Activated T-cell treated with anti-CD3 and anti-CD28 coated beads, Interleukin-2, amount 50 U/mL, for 1 hour (primary cell): ENCODE results near the gene PIK3CD.
A peak's percentile ranks its signal among the peaks of the same experiment; 100 is the strongest.
"Not testable (repeated sequence)": the region's sequence is repeated elsewhere in the genome, so short reads cannot be mapped to it uniquely, and the experiment has no call there.

Source experiments
- DNase-seq: peaks from one replicate; pipeline ENCODE4 v3.0.0-alpha.2; 2020

The PIK3CD gene

DNA sequence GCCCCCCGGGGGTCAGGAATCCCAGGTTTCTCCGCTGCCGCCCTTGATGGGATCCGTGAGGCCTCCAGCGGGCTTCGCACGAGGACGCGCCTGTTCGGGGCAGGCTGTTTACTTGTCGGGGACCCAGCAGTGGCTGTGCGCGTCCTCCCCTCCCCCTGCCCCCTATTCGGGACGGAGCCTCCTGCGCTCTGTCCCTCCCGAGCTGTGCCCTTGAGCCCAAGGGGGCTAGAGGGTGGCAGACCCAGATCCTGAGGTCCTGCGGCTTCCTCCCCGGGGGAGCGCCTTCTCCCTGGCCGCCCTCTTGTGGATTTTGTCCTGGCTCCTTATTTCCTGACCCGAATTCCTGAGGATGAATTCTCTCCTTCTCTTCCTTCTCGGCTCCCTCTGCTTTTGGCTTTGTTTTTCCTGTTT, 38.4 kb downstream of the PIK3CD start:
- peak; percentile 40 for DNase-seq

DNA sequence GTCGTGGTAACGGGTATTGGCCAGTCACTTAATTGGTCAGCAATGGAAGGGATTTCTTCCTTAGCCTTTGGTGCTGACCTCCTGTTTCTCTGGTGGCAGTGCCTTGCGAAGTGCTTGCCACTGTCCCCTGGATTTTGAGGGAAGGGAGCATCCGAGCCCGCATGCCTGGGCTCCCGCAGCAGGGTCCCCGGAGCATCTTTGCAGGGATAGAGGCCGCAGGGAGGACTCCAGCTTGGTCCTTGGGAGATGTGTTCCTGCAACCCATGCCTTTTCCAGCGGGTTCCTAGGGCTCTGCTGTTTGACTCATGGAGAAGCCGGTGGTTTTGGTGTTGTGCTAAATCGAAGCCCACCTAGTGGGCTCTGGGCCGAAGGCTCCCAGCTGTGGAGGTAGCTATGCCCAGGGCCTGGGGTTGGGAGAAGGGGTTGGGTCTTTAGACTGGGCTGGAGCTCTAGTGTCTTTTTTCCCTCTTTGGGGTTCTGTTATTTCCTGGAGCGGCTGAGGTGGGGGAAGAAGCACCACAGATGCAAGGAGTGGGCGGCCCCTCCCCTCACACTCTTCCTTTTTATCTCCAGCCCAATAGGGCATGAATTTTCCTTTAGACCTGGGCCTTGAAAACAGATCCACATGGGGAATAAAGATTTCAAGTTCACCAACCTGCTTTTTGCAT, 39.0 kb downstream of the PIK3CD start:
- DNase-seq: no peak

DNA sequence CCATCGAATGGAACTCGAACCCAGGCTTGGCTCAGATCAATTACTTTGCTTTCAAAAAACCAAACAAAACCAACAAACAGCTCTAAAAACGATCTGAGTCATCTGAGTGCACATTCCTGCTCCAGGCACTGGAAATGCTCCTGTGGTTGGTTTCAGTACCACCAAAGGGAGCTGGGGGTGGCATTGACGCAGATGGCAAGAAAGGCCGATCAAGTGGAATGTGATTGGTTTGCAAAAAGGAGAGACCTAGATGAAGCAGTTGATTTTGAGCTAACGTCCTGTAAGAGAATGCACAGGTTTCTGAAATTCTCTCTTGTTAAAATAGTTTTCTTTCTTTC, 39.5 kb downstream of the PIK3CD start:
- DNase-seq: no peak

DNA sequence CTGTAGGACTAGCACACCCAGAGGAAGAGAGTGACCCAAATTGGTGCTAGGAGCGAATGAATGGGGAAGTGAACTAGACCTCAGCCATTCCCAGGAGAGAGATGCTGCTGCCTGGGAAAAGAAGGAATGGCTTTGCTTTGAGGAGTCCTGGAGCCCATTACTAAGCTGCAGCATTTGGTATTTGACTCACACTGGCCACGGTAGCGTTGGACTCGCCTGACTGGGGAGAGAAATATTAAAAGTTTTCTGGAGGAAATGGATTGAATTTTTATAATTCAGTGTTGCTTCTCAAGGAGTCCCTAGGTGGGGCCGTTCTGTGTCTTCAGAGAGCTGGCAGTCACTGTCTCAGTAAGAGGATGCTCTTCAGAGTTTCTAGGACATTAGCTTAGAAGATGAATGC, 40.2 kb downstream of the PIK3CD start:
- no peak for DNase-seq

DNA sequence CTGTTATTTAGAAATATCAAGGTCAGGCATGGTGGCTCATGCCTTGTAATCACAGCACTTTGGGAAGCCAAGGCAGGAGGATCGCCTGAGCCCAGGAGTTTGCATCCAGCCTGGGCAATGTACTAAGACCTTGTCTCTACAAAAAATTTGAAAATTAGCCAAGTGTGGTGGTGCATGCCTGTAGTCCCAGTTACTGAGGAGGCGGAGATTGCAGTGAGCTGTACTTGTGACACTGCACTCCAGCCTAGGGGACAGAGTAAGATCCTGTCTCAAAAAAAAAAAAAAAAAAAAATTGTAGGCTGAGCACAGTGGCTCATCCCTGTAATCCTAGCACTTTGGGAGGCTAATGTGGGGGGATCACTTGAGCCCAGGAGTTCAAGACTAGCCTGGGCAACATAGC, 45.3 kb downstream of the PIK3CD start:
- DNase-seq: no peak

DNA sequence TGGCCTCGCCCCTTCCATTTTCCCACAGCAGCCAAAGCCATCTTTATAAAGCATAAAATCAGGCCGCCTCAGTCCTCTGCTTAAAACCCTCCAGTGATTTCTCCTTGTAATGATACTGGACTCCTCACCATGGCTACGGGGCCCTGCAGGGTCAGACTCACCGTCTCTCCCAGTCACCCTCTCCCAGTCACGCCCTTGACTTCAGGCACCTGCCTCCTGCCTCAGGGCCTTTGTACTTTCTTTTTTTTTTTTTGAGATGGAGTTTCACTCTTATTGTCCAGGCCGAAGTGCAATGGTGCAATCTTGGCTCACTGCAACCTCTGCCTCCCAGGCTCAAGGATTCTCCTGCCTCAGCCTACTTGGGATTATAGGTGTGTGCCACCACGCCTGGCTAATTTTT, 47.8 kb downstream of the PIK3CD start:
- DNase-seq: no peak

DNA sequence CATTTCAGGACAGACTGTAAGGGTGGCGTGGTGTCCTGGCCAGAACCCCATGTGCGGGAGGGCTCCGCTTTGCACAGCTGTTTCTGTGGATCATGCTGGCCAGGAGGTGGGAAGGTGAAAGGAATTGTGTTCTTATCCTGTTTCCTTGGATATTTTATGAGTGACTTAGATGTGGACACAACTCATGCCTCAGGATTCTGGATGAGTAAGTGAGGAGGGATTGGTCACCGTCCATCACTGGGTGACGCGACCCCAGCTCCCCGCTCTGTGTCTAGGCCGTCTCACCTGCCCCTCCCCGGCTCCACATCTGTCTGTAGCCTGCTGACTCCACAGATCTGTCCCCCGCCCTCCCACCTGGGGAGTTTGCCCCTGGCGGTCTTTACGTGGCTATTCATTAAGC, 48.8 kb downstream of the PIK3CD start:
- no peak for DNase-seq

DNA sequence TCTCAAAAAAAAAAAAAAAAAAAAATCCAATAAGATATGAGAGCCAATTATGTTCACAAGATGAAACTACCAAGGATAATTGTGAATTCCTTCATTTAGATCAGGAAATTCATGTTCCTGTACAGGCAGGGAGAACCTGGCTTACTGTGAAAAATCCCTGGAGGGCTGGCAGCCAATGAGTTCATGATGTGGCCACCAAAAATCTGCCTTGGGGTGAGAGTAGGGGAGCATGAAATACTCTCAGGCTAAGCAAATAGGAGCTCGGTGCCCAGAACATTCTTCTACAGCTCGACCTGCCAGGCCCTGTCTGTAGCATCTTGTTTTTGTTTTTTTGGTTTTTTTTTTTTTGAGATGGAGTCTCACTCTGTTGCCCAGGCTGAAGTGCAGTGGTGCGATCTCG, 50.1 kb downstream of the PIK3CD start:
- DNase-seq: no peak

DNA sequence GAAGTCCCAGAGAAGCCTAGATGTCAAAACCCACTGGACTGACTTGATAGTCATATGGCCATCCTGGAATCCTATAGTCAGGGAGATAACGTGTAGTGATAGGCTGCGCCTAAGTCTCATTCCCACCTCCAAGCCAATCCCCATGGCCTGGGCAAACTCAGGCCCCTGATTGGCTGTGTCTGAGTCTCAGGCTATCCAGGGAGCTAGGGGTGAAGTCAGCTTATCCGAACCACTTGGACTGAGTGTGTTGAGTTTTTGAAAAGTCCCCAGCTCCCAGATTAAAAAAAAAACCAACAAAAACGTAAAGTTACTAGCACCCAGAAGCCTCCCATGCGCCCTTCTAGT, 51.6 kb downstream of the PIK3CD start:
- DNase-seq: no peak

DNA sequence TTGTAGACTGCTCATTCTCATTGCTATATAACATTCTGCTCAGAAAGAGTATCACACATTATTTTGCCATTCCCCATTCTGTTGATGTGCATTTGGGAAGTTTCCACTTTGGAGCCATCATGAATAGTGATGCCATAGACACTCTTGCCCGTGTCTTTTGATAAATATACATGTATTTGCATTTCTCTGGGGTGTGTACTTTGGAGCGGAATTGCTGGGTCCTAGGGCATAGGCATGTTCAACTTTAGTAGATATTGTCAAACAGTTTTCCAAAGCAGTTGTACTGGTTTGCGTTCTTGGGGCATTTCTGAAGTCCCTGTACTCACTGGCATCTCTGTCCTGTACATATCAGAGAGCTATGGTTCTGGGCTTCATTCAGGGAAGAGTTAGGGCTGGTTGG, 52.1 kb downstream of the PIK3CD start:
- DNase-seq: no peak

DNA sequence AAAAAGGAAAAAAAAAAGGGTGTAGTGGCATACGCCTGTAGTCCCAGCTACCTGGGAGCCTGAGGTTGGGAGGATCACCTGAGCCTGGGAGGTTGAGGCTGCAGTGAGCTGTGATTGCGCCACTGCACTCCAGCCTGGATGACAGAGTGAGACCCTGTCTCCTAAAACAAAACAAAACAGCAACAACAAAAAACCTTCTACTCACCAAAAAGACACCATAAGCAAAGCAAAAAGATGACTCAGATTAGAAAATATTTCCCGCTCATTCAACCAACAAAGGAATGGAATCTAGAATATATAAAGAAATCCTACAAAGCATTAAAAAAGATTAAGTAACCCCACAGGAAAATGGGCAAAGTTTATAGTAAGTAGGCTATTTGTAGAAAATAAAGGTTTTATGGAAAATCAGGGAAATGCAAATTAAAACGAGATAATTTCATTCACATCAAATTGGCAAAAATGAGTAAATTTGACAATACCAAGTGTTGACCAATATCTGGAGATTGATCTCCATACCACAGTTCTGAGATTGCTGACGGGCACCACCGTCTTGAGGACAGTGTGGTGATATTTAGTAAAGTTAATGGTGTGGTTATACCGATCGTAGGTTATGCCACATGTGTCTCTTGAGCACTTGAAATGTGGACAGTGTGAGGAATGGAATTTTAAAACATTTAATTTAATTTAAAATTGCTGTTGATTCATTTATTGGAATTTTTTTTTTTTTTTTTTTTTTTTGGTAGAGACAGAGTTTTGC, 54.0 kb downstream of the PIK3CD start:
- DNase-seq: no peak

DNA sequence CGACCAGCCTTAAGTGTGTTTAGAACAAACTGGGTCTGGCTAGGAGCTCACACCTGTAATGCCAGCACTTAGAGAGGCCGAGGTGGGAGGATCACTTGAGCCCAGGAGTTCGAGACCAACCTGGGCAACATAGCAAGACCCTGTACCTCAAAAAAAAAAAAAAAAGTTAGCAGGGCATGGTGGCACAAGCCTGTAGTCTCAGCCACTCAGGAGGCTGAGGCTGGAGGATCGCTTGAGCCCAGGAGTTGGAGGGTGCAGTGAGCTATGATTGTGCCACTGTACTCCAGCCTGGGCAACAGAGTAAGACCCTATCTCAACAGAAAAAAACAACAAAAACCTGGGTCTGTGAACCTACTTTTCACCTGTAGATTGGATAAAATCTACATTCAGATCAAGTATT, 54.6 kb downstream of the PIK3CD start:
- no peak for DNase-seq

DNA sequence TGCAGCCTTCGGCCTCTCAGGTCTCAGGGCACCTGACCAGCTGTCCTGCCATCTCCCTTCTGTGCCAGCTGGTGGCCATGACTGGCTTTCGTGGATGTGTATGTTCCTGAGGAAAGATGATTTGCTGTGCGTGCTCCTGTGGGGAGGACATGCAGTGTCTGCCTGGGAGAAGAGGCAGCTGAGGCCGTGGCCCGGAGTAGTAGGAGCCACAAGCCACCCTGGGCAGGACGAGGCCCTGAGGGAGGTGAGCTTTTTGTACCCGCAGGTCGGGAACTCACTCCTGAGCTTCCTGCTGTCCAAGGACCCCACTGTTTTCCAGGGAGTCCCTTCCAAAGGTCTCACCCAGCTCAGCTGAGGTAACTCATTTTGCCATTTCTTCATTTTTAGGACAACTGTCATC, 58.5 kb downstream of the PIK3CD start:
- DNase-seq: no peak

DNA sequence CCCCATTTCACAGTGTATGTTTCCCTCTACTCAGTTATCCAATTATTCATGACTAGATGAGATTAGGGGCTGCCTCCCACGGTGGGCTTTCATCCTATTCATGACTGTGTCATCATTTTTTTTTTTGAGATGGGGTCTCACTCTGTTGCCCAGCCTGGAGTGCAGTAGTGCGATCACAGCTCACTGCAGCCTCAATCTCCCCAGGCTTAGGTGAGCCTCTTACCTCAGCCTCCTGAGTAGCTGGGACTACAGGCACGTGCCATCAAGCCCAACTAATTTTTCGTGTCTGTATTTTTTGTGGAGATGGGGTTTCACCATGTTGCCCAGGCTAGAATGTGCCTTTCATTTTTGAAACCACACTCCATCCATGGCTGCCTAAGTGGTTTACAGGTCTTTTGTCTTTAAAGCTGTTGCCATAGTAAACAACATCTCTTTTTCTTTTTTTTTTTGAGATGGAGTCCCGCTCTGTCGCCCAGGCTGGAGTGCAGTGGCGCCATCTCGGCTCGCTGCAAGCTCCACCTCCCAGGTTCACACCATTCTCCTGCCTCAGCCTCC, 60.0 kb downstream of the PIK3CD start:
- no peak for DNase-seq

DNA sequence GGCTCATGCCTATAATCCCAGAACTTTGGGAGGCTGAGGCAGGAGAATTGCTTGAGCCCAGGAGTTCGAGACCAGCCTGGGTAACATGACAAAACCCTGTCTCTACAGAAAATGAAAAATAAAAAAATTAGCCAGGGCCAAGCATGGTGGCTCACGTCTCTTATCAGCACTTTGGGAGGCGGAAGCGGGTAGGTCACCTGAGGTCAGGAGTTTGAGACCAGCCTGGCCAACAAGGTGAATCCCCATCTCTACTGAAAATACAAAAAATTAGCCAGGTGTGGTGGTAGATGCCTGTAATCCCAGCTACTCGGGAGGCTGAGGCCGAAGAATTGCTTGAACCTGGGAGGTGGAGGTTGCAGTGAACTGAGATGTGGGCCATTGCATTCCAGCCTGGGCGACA, 61.2 kb downstream of the PIK3CD start:
- DNase-seq: not testable (repeated sequence)

DNA sequence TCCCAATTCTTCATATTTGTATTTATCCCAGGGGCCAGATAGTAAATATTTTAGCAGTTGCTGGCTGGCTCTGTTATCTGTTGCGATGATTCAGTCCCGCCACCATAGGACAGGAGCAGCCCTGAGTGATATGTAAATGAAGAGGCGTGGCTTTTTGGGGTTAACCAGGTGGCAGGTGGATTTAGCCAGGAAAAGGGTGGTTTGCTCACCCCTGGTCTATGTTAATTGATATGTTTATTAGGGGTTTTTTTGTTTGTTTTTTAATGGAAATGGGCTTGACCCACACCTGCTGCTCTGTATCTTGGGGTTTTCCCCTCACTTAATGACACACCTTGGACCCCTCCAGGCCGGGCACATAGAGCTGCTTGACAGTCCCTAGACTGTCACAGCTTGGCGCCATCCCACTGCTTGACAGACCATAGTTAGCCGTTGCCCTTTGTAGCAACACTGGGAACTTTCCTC, 62.8 kb downstream of the PIK3CD start:
- DNase-seq: no peak

DNA sequence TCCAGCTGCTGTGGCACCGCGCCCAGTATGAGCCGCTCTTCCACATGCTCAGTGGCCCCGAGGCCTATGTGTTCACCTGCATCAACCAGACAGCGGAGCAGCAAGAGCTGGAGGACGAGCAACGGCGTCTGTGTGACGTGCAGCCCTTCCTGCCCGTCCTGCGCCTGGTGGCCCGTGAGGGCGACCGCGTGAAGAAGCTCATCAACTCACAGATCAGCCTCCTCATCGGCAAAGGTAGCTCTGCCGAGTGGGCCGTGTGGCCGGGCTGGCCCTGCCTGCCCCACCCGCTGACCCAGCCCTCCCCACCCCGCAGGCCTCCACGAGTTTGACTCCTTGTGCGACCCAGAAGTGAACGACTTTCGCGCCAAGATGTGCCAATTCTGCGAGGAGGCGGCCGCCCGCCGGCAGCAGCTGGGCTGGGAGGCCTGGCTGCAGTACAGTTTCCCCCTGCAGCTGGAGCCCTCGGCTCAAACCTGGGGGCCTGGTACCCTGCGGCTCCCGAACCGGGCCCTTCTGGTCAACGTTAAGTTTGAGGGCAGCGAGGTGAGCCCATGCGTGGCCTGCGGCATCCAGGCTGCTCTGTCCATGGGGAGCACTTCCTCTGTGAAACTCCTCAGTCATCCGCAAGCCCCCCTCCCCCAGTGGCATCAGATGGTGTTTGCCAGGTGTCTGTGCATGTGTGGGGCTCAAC, 64.2 kb downstream of the PIK3CD start:
- DNase-seq: peak; percentile 69

DNA sequence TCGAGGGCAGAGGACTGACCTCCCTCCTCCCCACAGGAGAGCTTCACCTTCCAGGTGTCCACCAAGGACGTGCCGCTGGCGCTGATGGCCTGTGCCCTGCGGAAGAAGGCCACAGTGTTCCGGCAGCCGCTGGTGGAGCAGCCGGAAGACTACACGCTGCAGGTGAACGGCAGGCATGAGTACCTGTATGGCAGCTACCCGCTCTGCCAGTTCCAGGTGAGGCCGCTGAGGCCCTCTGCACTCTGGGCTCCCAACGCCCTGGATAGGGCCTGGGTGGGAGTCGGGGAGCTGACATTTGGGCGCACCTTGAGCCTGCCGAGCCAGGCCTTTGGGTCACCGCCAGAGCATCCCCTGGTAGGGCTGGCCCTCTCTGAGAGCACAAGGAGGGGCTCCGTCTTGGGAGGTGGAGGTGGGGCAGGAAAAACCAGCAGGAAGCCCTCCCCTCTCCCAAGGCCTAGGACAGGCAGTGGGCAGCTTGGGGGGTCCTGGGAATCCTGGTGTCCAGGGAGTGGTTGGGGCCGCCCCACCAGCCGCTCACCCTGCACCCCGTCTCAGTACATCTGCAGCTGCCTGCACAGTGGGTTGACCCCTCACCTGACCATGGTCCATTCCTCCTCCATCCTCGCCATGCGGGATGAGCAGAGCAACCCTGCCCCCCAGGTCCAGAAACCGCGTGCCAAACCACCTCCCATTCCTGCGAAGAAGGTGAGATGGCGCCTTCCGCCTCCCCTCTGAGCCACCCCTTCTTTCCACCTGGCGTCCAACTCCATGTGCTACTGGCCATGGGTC, 65.1 kb downstream of the PIK3CD start:
- peak; percentile 52 for DNase-seq

DNA sequence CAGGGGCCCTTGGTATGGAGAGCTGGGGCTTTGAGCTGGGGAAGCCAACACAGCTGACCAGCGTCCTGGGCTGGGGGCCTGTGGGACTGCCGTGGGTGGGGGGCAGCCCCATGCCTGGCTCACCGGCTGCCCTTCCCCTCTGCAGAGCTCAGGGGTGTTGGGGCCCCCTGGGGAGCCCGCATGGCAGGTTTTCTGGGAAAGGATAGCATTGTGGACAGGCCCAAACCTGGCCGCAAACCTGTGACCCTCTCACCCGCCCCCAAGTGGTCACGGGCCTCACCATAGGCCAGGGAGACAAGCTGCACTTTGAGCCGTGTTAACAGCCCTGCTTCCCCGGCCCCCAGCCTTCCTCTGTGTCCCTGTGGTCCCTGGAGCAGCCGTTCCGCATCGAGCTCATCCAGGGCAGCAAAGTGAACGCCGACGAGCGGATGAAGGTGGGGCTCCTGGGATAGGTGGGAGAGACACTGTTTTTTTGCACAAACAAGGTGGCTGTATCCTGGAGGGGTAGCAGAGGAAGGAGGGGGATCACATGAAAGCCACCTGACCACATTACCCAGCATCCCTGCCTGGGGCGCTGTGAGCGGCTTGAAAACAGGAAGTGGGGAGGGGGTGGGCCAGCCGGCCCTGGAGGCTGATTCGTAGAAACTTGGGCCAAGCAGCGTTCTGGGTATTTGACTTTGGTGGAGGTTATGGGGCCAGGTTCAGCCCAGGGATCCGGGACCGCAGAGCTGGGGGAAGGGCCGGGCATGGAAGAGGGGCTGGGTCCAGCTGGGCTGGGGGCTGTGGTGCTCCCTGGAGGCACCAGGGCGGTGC, 65.9 kb downstream of the PIK3CD start:
- peak; percentile 83 for DNase-seq

DNA sequence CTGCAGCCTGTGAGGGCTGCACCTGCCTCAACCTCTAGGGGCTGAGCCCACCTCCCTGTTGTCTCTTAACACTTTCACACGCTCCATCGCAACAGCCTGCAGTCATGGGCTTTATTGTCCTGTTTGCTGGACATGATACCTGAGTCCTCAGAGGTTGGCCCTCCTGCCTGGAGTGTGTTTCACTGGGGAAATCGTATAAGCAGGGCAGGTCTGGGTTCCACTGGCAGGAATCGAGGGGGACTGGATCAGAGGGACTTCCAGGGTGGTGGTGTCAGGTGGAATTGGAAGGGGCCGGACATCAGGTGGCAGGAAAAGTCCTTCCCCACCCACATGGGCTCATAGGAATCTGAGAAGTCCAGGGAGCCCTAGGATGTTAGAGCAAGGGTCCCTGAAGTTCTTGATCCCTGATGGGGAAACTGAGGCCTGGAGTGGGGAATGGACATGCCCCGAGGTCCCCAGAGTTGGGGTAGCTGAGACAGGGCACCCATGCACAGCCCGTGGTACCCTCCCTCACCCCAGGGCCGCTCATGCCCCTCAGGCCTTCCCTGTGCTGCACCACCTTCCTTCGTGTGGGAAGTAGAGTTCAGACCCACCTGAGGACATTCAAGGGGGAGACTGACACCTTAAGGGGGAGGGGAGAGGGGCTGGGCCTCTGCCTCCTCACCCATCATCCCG, 66.6 kb downstream of the PIK3CD start:
- no peak for DNase-seq

DNA sequence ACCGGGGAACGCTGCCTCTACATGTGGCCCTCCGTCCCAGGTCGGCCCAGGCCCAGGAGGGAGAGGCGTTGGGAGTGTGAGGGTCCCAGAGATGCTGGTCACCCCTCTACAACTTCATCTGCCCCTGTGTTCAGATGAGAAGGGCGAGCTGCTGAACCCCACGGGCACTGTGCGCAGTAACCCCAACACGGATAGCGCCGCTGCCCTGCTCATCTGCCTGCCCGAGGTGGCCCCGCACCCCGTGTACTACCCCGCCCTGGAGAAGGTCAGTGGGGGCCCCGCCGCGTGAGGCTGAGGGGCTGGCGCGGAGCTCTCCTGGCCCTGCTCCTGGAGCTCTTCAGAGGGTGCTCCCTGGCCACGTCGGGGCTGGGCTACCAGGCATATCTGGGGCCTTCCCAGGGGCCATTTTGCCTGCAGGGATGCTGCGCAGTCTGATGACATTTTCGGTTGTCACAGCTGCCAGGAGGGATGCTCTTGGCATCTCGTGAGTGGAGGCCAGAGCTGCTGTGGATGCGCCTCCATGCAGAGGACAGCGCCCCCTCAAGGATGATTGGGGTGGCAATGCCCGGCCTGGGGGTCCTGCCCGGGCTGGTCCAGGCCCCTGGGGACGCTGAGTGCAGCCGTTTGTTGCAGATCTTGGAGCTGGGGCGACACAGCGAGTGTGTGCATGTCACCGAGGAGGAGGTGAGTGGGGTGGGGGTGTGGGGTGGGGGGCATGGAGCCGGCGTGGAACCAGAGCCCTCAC, 68.6 kb downstream of the PIK3CD start:
- no peak for DNase-seq
